ENCODE measurements around the gene ZNF277. TPM values are rescaled to one million over a fixed set of nuclear protein-coding genes. Genes with fewer than 3 reads are reported as not detected.

ZNF277 gene
- total RNA-seq, 1 experiment from 2014 or later, result 21.3 TPM

GRCh38 chr7:112360681-112361080 lies 154.2 kb downstream of the ZNF277 start:
- Histone ChIP-seq H2AFZ (ENCODE audit: low read depth, low read length, poor library complexity, severe bottlenecking) (no peak overlapping the region), H3K36me3 (ENCODE audit: control insufficient read depth in 1 of 2, insufficient read depth in 2 of 2, low read length in 2 of 2) (no peaks in the 10 kb centered on the region), H3K4me3 (replicated peaks in 1 of 2; ENCODE audit: low read depth in 1 of 2, low read length in 2 of 2) (no peak overlapping the region), H3K9me2 (ENCODE audit: insufficient read depth) (no peaks in the 10 kb centered on the region), H3K27me3 (ENCODE audit: insufficient read depth, low read length) (no peaks in the 10 kb centered on the region), H3K4me1 (ENCODE audit: control insufficient read depth in 1 of 2, insufficient read depth in 2 of 2, low read length in 2 of 2) (no peaks in the 10 kb centered on the region), H3K4me2 (ENCODE audit: low read length) (no peak overlapping the region), H3K79me2 (ENCODE audit: insufficient read depth, low read length) (no peaks in the 10 kb centered on the region), H3K27ac (ENCODE audit: low read depth, low read length) (no peak overlapping the region), H3K9ac (ENCODE audit: low read length) (no peak overlapping the region), H4K20me1 (ENCODE audit: insufficient read depth) (no peaks in the 10 kb centered on the region), H3K9me3 (ENCODE audit: control insufficient read depth in 1 of 2, insufficient read depth in 1 of 2, low read depth in 1 of 2, low read length in 2 of 2) (no peaks in the 10 kb centered on the region)
- no peak for ATAC-seq
- ChIA-PET POLR2A (no interaction called here), CTCF (no interaction called here), RAD21 (ENCODE audit: low non-redundant PET in 1 of 2, low total read pairs in 2 of 2, uncharacterized antibody in 2 of 2, unreplicated experiment in 2 of 2) (no interaction called here)
- DNase-seq (ENCODE audit: low read depth, low spot score), result no peak
- BruUV-seq (replicated peaks), result no TSS peak
- intact Hi-C loops (cut with micrococcal nuclease), result no loop called here
- TF ChIP-seq REST (IDR thresholded peaks at IDR 0.05; ENCODE audit: low read depth) (no peak), RAD21 (IDR thresholded peaks at IDR 0.05; ENCODE audit: low read depth) (no peak), TCF7L2 (IDR thresholded peaks at IDR 0.05; ENCODE audit: borderline replicate concordance, extremely low read depth, insufficient read depth, insufficient read length) (no peak), ZFX (IDR thresholded peaks at IDR 0.05) (no peak)
- TF ChIP-seq, protein P1, sequence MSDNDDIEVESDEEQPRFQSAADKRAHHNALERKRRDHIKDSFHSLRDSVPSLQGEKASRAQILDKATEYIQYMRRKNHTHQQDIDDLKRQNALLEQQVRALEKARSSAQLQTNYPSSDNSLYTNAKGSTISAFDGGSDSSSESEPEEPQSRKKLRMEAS (IDR thresholded peaks at IDR 0.05), result no peak

GRCh38 chr7:112361154-112361553 lies 154.7 kb downstream of the ZNF277 start:
- Histone ChIP-seq H3K4me1 (ENCODE audit: control insufficient read depth in 1 of 2, insufficient read depth in 2 of 2, low read length in 2 of 2) (no peaks in the 10 kb centered on the region), H3K27ac (ENCODE audit: low read depth, low read length) (no peak overlapping the region), H3K4me3 (replicated peaks in 1 of 2; ENCODE audit: low read depth in 1 of 2, low read length in 2 of 2) (no peak overlapping the region), H2AFZ (ENCODE audit: low read depth, low read length, poor library complexity, severe bottlenecking) (no peak overlapping the region), H3K9ac (ENCODE audit: low read length) (no peak overlapping the region), H4K20me1 (ENCODE audit: insufficient read depth) (no peaks in the 10 kb centered on the region), H3K9me3 (ENCODE audit: control insufficient read depth in 1 of 2, insufficient read depth in 1 of 2, low read depth in 1 of 2, low read length in 2 of 2) (no peaks in the 10 kb centered on the region), H3K9me2 (ENCODE audit: insufficient read depth) (no peaks in the 10 kb centered on the region), H3K4me2 (ENCODE audit: low read length) (no peak overlapping the region), H3K27me3 (ENCODE audit: insufficient read depth, low read length) (no peaks in the 10 kb centered on the region), H3K79me2 (ENCODE audit: insufficient read depth, low read length) (no peaks in the 10 kb centered on the region), H3K36me3 (ENCODE audit: control insufficient read depth in 1 of 2, insufficient read depth in 2 of 2, low read length in 2 of 2) (no peaks in the 10 kb centered on the region)
- ChIA-PET POLR2A (no interaction called here), RAD21 (ENCODE audit: low non-redundant PET in 1 of 2, low total read pairs in 2 of 2, uncharacterized antibody in 2 of 2, unreplicated experiment in 2 of 2) (no interaction called here), CTCF (no interaction called here)
- ATAC-seq (no peak), DNase-seq (ENCODE audit: low read depth, low spot score) (no peak)
- TF ChIP-seq EGR1 (IDR thresholded peaks at IDR 0.05; ENCODE audit: low read depth) (no peak), JUND (IDR thresholded peaks at IDR 0.05) (no peak), FOSL1 (IDR thresholded peaks at IDR 0.05; ENCODE audit: low read depth) (no peak), ATF3 (IDR thresholded peaks at IDR 0.05) (no peak), YY1 (IDR thresholded peaks at IDR 0.05; ENCODE audit: extremely low read depth, insufficient replicate concordance, low read depth, low read length) (no peak), POLR2AphosphoS5 (IDR thresholded peaks at IDR 0.05; ENCODE audit: low read depth, low read length) (no peak), POLR2A (IDR thresholded peaks at IDR 0.05; ENCODE audit: borderline replicate concordance, extremely low read depth, insufficient read depth, insufficient read length) (no peak), EZH2 (IDR thresholded peaks at IDR 0.05) (no peak)
- BruUV-seq (replicated peaks), result no TSS peak
- intact Hi-C loops (cut with micrococcal nuclease), result no loop called here

Data from HCT116 (cell line).